Neural progenitor cell (in vitro differentiated cells): ENCODE measurements around the gene AMT. TPM values are rescaled to one million over a fixed set of nuclear protein-coding genes. Genes with fewer than 3 reads are reported as not detected.

Experiments used
- DNase-seq: peaks from one replicate; pipeline ENCODE4 v3.0.0-alpha.2; 2016; ENCODE audit warnings: low spot score
- H2AFZ ChIP-seq: fragments of 200-600 bp; sonication (generic); replicated peaks from 2 replicates; pipeline ENCODE4 v1.6.1; 2016; ENCODE audit warnings: antibody characterized with exemption
- H3F3A ChIP-seq: fragments of 200-600 bp; sonication (generic); 2 replicates; pipeline ENCODE4 v1.6.1; 2016; ENCODE audit warnings: antibody characterized with exemption, low read depth
- H3K27ac ChIP-seq: fragments of 200-600 bp; sonication (generic); 2 replicates; pipeline ENCODE4 v1.5.1; 2016; ENCODE audit warnings: mild to moderate bottlenecking
- H3K27me3 ChIP-seq: fragments of 200-600 bp; sonication (generic); 2 replicates; pipeline ENCODE4 v1.6.1; 2016; ENCODE audit warnings: mild to moderate bottlenecking, moderate library complexity
- H3K36me3 ChIP-seq: fragments of 200-600 bp; sonication (generic); 2 replicates; pipeline ENCODE4 v1.5.1; 2016
- H3K4me1 ChIP-seq: fragments of 200-600 bp; sonication (generic); 2 replicates; pipeline ENCODE4 v1.6.1; 2016; ENCODE audit warnings: mixed run types
- H3K4me2 ChIP-seq: fragments of 200-600 bp; sonication (generic); 2 replicates; pipeline ENCODE4 v1.6.1; 2016
- H3K4me3 ChIP-seq: fragments of 200-600 bp; sonication (generic); 2 replicates; pipeline ENCODE4 v1.5.1; 2016
- H3K79me2 ChIP-seq: fragments of 200-600 bp; sonication (generic); 2 replicates; pipeline ENCODE4 v1.6.1; 2016; ENCODE audit warnings: low read depth
- H3K9ac ChIP-seq: fragments of 200-600 bp; sonication (generic); 2 replicates; pipeline ENCODE4 v1.6.1; 2016
- H3K9me3 ChIP-seq: fragments of 200-600 bp; sonication (generic); 2 replicates; pipeline ENCODE4 v1.5.1; 2016; ENCODE audit warnings: low read depth
- H4K20me1 ChIP-seq: fragments of 200-600 bp; sonication (generic); 2 replicates; pipeline ENCODE4 v1.6.1; 2016; ENCODE audit warnings: low read depth
- H3K27ac Mint-ChIP-seq: 3 replicates; pipeline ENCODE4 v1.8.0; 2021; ENCODE audit warnings: mixed read lengths
- H3K27me3 Mint-ChIP-seq: 2 replicates; pipeline ENCODE4 v1.8.0; 2022; ENCODE audit warnings: low read depth, mild to moderate bottlenecking, inconsistent platforms, moderate library complexity, mixed read lengths; ENCODE audit not compliant: insufficient read depth
- H3K36me3 Mint-ChIP-seq: 3 replicates; pipeline ENCODE4 v1.8.0; 2021; ENCODE audit warnings: mixed read lengths
- H3K4me1 Mint-ChIP-seq: 3 replicates; pipeline ENCODE4 v1.8.0; 2021; ENCODE audit warnings: mixed read lengths
- H3K4me3 Mint-ChIP-seq: 3 replicates; pipeline ENCODE4 v1.8.0; 2021; ENCODE audit warnings: mild to moderate bottlenecking, moderate library complexity, mixed read lengths
- H3K9me3 Mint-ChIP-seq: 3 replicates; pipeline ENCODE4 v1.8.0; 2020; ENCODE audit warnings: mixed read lengths
- EZH2 ChIP-seq: fragments of 200-600 bp; sonication (generic); IDR thresholded peaks from 2 replicates; pipeline ENCODE4 v1.6.1; 2017; ENCODE audit warnings: antibody characterized with exemption, mild to moderate bottlenecking, moderate library complexity
- EZH2phosphoT487 ChIP-seq: fragments of 200-600 bp; sonication (generic); IDR thresholded peaks from 2 replicates; pipeline ENCODE4 v1.6.1; 2017; ENCODE audit warnings: antibody characterized with exemption
- total RNA-seq: library from RNA; depleted of rRNA; stranded (reverse); fragments of >200 nt; gene quantifications from 2 replicates; pipeline ENCODE4 v1.2.3, GENCODE V29; 2015; ENCODE audit warnings: low replicate concordance
- TF ChIP-seq, protein P1 (sequence below): fragments of 200-600 bp; sonication (generic); IDR thresholded peaks from 2 replicates; pipeline ENCODE4 v1.5.1; 2017; ENCODE audit warnings: antibody characterized with exemption, mild to moderate bottlenecking

Gene AMT
- total RNA-seq, 1 donor from 2014 or later: 35.4 TPM

DNA sequence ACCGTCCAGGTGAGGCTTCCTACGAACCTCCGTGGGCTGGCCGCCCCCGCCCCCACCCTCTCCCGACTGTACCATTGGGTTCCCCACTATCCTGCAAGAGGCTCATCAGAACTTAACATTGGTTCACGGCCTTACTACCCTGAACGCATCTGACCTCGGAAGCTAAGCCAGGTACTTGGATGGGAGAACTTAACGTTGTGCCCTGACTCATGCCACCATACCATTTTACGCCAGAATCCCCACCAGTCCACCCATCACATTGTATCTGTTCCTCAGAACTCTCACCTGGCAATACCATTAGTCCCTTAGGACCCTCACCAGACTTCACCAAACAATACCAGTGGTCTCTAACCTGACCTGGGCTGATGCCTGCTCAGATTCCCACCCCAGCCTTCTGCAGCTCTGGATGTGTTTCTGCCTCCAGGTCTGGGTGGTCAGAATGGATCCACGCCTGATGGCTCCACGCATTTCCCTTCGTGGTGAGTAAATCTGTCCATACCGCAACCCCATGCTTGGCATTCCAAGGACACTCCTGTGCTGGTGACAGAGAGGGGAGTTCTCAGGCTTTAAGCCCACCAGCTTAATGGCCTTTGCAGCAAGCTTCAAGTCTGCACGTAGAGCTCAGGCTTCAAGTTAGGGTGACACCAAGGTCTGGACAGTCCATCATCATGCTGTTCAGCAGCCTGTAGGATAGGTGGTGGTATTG, 9.5 kb downstream of the AMT start:
- Histone ChIP-seq H3K79me2 (peaks cover 43% of the 10 kb centered on the region), H3K4me3 (peak overlapping the region; percentile 84), H3K27ac (no peak overlapping the region), H3K36me3 (no peaks in the 10 kb centered on the region), H3K4me2 (peak overlapping the region; percentile 89), H3K9me3 (no peaks in the 10 kb centered on the region), H3K4me1 (peaks cover 12% of the 10 kb centered on the region), H4K20me1 (peaks cover 36% of the 10 kb centered on the region), H2AFZ (peak overlapping the region; percentile 22), H3K27me3 (no peaks in the 10 kb centered on the region), H3K9ac (peak overlapping the region; percentile 27), H3F3A (peaks cover 15% of the 10 kb centered on the region)
- TF ChIP-seq EZH2phosphoT487: no peak
- TF ChIP-seq EZH2: no peak
- TF ChIP-seq, protein P1, sequence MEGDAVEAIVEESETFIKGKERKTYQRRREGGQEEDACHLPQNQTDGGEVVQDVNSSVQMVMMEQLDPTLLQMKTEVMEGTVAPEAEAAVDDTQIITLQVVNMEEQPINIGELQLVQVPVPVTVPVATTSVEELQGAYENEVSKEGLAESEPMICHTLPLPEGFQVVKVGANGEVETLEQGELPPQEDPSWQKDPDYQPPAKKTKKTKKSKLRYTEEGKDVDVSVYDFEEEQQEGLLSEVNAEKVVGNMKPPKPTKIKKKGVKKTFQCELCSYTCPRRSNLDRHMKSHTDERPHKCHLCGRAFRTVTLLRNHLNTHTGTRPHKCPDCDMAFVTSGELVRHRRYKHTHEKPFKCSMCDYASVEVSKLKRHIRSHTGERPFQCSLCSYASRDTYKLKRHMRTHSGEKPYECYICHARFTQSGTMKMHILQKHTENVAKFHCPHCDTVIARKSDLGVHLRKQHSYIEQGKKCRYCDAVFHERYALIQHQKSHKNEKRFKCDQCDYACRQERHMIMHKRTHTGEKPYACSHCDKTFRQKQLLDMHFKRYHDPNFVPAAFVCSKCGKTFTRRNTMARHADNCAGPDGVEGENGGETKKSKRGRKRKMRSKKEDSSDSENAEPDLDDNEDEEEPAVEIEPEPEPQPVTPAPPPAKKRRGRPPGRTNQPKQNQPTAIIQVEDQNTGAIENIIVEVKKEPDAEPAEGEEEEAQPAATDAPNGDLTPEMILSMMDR: no peak
- Mint-ChIP-seq H3K27me3 (peaks cover 4% of the 10 kb centered on the region), H3K4me1 (peaks cover 25% of the 10 kb centered on the region), H3K36me3 (peaks cover 2% of the 10 kb centered on the region), H3K9me3 (no peaks in the 10 kb centered on the region), H3K27ac (peak overlapping the region; percentile 31), H3K4me3 (peak overlapping the region; percentile 92)
- peak; percentile 32 for DNase-seq

DNA sequence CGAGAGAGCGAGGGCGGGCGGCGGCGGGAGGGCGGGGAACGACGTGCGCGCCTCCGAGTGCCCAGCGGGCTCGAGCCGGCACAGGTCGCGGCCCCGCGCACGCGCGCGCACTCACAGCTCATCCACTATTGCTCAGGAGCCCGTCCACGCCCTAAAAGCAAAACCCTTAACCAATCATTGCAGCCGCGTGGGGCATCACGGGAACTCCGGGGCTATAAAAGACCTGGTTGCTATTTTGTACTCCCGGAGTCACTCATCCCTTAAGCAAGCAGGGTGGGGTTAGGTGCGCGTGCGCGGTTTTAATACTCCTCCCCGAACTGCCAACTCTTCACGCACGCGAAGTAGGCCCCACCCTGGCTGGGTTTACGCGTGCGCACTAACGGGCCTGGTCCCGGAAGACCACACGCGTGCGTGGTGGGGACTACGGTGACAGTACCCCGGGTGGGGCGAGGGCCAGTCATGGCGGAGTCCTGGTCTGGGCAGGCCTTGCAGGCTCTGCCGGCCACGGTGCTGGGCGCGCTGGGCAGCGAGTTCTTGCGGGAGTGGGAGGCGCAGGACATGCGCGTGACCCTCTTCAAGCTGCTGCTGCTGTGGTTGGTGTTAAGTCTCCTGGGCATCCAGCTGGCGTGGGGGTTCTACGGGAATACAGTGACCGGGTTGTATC, 10.2 kb downstream of the AMT start, which contains the start of the genes RHOA and TCTA:
Gene RHOA, minus strand, starts transcription at position 9 of the 664 bp plus-strand sequence. CDS start 36,387 bp downstream, outside the sequence.
Gene TCTA, plus strand, starts transcription at position 456 of the 664 bp plus-strand sequence. Its CDS starts 4 bp downstream, at position 460.
- no peaks in the 10 kb centered on the region for H3K9me3 Mint-ChIP-seq
- H3K4me2 ChIP-seq: peak within 1 kb of the TSS; percentile 89
- peaks cover 12% of the 10 kb centered on the region for H3K4me1 ChIP-seq
- peaks cover 2% of the 10 kb centered on the region for H3K36me3 Mint-ChIP-seq
- DNase-seq: peak; percentile 98
- H3K4me3 ChIP-seq: peak within 1 kb of the TSS; percentile 84
- no peaks in the 10 kb centered on the region for H3K9me3 ChIP-seq
- TF ChIP-seq, protein P1: no peak
- H3K9ac ChIP-seq: peak within 1 kb of the TSS; percentile 87
- peaks cover 15% of the 10 kb centered on the region for H3F3A ChIP-seq
- H3K27me3 Mint-ChIP-seq: peaks cover 4% of the 10 kb centered on the region
- peak within 1 kb of the TSS; percentile 90 for H3K27ac Mint-ChIP-seq
- no peaks in the 10 kb centered on the region for H3K36me3 ChIP-seq
- peaks cover 43% of the 10 kb centered on the region for H4K20me1 ChIP-seq
- H3K27ac ChIP-seq: peak within 1 kb of the TSS; percentile 92
- no peaks in the 10 kb centered on the region for H3K27me3 ChIP-seq
- peak within 1 kb of the TSS; percentile 22 for H2AFZ ChIP-seq
- peaks cover 30% of the 10 kb centered on the region for H3K4me1 Mint-ChIP-seq
- H3K79me2 ChIP-seq: peaks cover 50% of the 10 kb centered on the region
- H3K4me3 Mint-ChIP-seq: peak within 1 kb of the TSS; percentile 92

DNA sequence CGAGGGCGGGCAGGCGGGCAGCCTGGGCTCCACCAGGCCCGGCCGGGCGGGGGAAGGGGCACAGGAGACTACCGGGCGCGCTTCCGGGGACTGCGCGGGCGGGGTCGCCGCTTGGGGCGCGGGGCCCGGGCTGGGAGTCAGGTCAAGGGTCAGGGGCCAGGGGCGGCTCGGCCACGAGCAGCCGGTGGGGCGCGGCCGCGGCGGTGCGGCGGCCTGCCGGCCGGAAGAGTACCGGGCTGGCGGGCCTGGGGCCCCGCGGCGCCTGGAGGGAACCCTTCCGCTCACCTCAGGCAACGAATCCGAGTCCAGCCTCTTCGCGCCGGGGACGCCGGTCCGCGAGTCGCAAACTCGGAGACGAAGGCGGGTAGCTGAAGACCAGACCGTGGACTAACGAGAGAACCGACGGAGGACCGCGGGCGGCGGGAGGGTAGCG, 10.7 kb downstream of the AMT start:
- no peaks in the 10 kb centered on the region for H3K9me3 Mint-ChIP-seq
- Histone ChIP-seq H3K36me3 (no peaks in the 10 kb centered on the region), H3K79me2 (peaks cover 55% of the 10 kb centered on the region), H4K20me1 (peaks cover 48% of the 10 kb centered on the region), H3K9ac (peak overlapping the region; percentile 87), H2AFZ (no peak overlapping the region), H3K4me1 (peaks cover 12% of the 10 kb centered on the region), H3K4me3 (peak overlapping the region; percentile 84), H3K9me3 (no peaks in the 10 kb centered on the region), H3F3A (peaks cover 15% of the 10 kb centered on the region), H3K27me3 (no peaks in the 10 kb centered on the region), H3K4me2 (peak overlapping the region; percentile 89), H3K27ac (peak overlapping the region; percentile 92)
- peak overlapping the region; percentile 92 for H3K4me3 Mint-ChIP-seq
- DNase-seq: peak; percentile 86
- H3K36me3 Mint-ChIP-seq: peaks cover 2% of the 10 kb centered on the region
- H3K27me3 Mint-ChIP-seq: peaks cover 4% of the 10 kb centered on the region
- TF ChIP-seq, protein P1: no peak
- TF ChIP-seq EZH2 (no peak), EZH2phosphoT487 (no peak)
- no peak overlapping the region for H3K27ac Mint-ChIP-seq
- peaks cover 33% of the 10 kb centered on the region for H3K4me1 Mint-ChIP-seq
